Liver (tissue), 9 donors: ENCODE results near the gene ITGB3. TPM values are rescaled to one million over a fixed set of nuclear protein-coding genes. Genes with fewer than 3 reads are reported as not detected.

Source experiments
- DNase-seq: peaks from one replicate; pipeline ENCODE4 v3.0.0-alpha.2; 2017; ENCODE audit warnings: low spot score
- H3K27ac ChIP-seq, 2 donors: one replicate each; pipeline ENCODE4 v1.7.0; 2013; ENCODE audit warnings: inconsistent platforms in 2 of 2, low read length in 2 of 2, control low read depth in 1 of 2, low read depth in 1 of 2, mild to moderate bottlenecking in 1 of 2
- H3K27me3 ChIP-seq, 4 donors: one replicate each; pipeline versions ENCODE4 v1.6.1 to v1.7.0; 2013; ENCODE audit warnings: low read length in 3 of 4, inconsistent platforms in 1 of 4, mild to moderate bottlenecking in 1 of 4, moderate library complexity in 1 of 4; ENCODE audit not compliant: control insufficient read depth in 4 of 4, insufficient read depth in 4 of 4
- H3K36me3 ChIP-seq, 4 donors: one replicate each; pipeline versions ENCODE4 v1.6.1 to v1.7.0; 2013; ENCODE audit warnings: low read length in 3 of 4, mild to moderate bottlenecking in 3 of 4, low read depth in 1 of 4, moderate library complexity in 1 of 4; ENCODE audit not compliant: control insufficient read depth in 4 of 4, insufficient read depth in 3 of 4
- H3K4me1 ChIP-seq, 4 donors: one replicate each; pipeline versions ENCODE4 v1.6.1 to v1.7.0; 2013; ENCODE audit warnings: low read length in 3 of 4, mild to moderate bottlenecking in 3 of 4, moderate library complexity in 1 of 4; ENCODE audit not compliant: control insufficient read depth in 4 of 4, insufficient read depth in 4 of 4
- H3K4me3 ChIP-seq, 3 donors: one replicate each; pipeline versions ENCODE4 v1.6.1 to v1.7.0; 2013; ENCODE audit warnings: low read length in 3 of 3, control low read depth in 1 of 3, low read depth in 1 of 3, mild to moderate bottlenecking in 1 of 3
- H3K9ac ChIP-seq, 2 donors: one replicate each; pipeline ENCODE4 v1.7.0; 2013; ENCODE audit warnings: low read length in 2 of 2, mild to moderate bottlenecking in 2 of 2, moderate library complexity in 2 of 2, control low read depth in 1 of 2, low read depth in 1 of 2
- H3K9me3 ChIP-seq, 4 donors: one replicate each; pipeline versions ENCODE4 v1.6.1 to v1.7.0; 2013; ENCODE audit warnings: low read length in 3 of 4; ENCODE audit not compliant: control insufficient read depth in 4 of 4
- CTCF ChIP-seq: fragments of 150-350 bp; IDR thresholded peaks from 2 replicates; pipeline ENCODE4 v1.5.1; 2017; ENCODE audit warnings: improper control_type of control experiment, low read depth, low read length; ENCODE audit not compliant: missing input control
- FOXA1 ChIP-seq: IDR thresholded peaks from 2 replicates; pipeline ENCODE4 v1.6.1; 2016; ENCODE audit warnings: antibody characterized with exemption
- FOXA2 ChIP-seq: IDR thresholded peaks from 2 replicates; pipeline ENCODE4 v1.6.1; 2016; ENCODE audit warnings: antibody characterized with exemption
- GABPA ChIP-seq, 2 donors: IDR thresholded peaks in 1 of 2; conservative IDR thresholded peaks in 1 of 2; 2 replicates each; pipeline ENCODE4 v1.6.1; 2016; ENCODE audit warnings: antibody characterized with exemption in 2 of 2, mild to moderate bottlenecking in 1 of 2, moderate library complexity in 1 of 2
- HNF4G ChIP-seq: IDR thresholded peaks from 2 replicates; pipeline ENCODE4 v1.6.1; 2016; ENCODE audit warnings: antibody characterized with exemption
- JUND ChIP-seq, 2 donors: IDR thresholded peaks; 2 replicates each; pipeline ENCODE4 v1.6.1; 2016; ENCODE audit warnings: antibody characterized with exemption in 2 of 2
- MAX ChIP-seq: IDR thresholded peaks from 2 replicates; pipeline ENCODE4 v1.6.1; 2016; ENCODE audit warnings: antibody characterized with exemption
- NR2F2 ChIP-seq: IDR thresholded peaks from 2 replicates; pipeline ENCODE4 v1.6.1; 2016; ENCODE audit warnings: antibody characterized with exemption
- RAD21 ChIP-seq, 2 donors: IDR thresholded peaks; 2 replicates each; pipeline ENCODE4 v1.6.1; 2016; ENCODE audit warnings: antibody characterized with exemption in 2 of 2, mild to moderate bottlenecking in 2 of 2
- REST ChIP-seq: IDR thresholded peaks from 2 replicates; pipeline ENCODE4 v1.6.1; 2016; ENCODE audit warnings: antibody characterized with exemption, mild to moderate bottlenecking
- RXRA ChIP-seq, 2 donors: IDR thresholded peaks; 2 replicates each; pipeline ENCODE4 v1.6.1; 2017 to 2018; ENCODE audit warnings: antibody characterized with exemption in 2 of 2, mild to moderate bottlenecking in 1 of 2
- SP1 ChIP-seq: IDR thresholded peaks from 2 replicates; pipeline ENCODE4 v1.6.1; 2018; ENCODE audit warnings: antibody characterized with exemption, mild to moderate bottlenecking
- TAF1 ChIP-seq: conservative IDR thresholded peaks from 2 replicates; pipeline ENCODE4 v1.6.1; 2016; ENCODE audit warnings: antibody characterized with exemption, mild to moderate bottlenecking
- YY1 ChIP-seq: IDR thresholded peaks from 2 replicates; pipeline ENCODE4 v1.6.1; 2016; ENCODE audit warnings: antibody characterized with exemption, mild to moderate bottlenecking
- WGBS: extraction: QIAGEN DNeasy Blood & Tissue Kit; methylation state at CpG from one replicate; pipeline ENCODE4 v1.1.7; 2013; 5-methylcytosine and 5-hydroxymethylcytosine counted together
- polyA plus RNA-seq, 2 donors: library from polyadenylated mRNA; stranded (reverse) in 1 of 2; unstranded in 1 of 2; fragments of 200-250 nt in 1 of 2; fragments of >200 nt in 1 of 2; fragmentation: Nextera tagmentation in 1 of 2; extraction: Ambion mirVana in 1 of 2; gene quantifications; one replicate each; pipeline versions ENCODE4 v1.2.1 to v1.2.3, GENCODE V29; 2013 to 2015
- total RNA-seq, 2 donors: library from RNA; depleted of rRNA; stranded (reverse); fragments of >200 nt; gene quantifications; one replicate each; pipeline ENCODE4 v1.2.3, GENCODE V29; 2014
- TF ChIP-seq, protein P1 (sequence below): IDR thresholded peaks from 2 replicates; pipeline ENCODE4 v1.6.1; 2016; ENCODE audit warnings: antibody characterized with exemption
- donor health status: healthy.
- donor health status: healthy.
- donor health status: healthy.
- donor health status: healthy.
- donor health status: healthy.

Gene ITGB3
- total and polyA plus RNA-seq, 4 donors, result 0.47 to 33.4 (median 3.8) TPM

DNA sequence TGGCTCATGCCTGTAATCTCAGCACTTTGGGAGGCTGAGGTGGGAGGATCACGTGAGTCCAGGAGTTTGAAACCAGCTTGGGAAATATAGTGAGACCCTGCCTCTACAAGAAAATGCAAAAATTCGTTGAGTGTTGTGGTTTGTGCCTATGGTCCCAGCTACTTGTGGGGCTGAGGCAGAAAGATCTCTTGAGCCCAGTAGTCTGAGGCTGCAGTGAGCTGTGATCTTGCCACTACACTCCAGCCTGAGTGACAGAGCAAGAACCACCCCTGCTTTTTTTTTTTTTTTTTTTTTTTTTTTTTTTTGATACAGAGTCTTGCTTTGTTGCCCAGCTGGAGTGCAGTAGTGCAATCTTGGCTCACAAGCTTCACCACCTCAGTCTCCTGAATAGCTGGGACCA lies 34.0 kb downstream of the ITGB3 start:
- Histone ChIP-seq H3K27ac (no peak overlapping the region), H3K4me1 (peaks cover 4 to 32% (median 20%) of the 10 kb centered on the region in 4 donors), H3K27me3 (no peaks in the 10 kb centered on the region), H3K9ac (no peak overlapping the region), H3K36me3 (no peaks in the 10 kb centered on the region), H3K9me3 (no peaks in the 10 kb centered on the region), H3K4me3 (no peak overlapping the region)
- WGBS, result 88% methylated on average over 2 of the region's 2 CpGs
- TF ChIP-seq RAD21 (IDR thresholded peaks at IDR 0.05) (no peak), YY1 (no peak), MAX (no peak), JUND (IDR thresholded peaks at IDR 0.05) (no peak), REST (no peak), SP1 (no peak), CTCF (no peak), NR2F2 (no peak), RXRA (IDR thresholded peaks at IDR 0.05) (no peak), HNF4G (no peak), GABPA (IDR thresholded peaks at IDR 0.05 in 1 of 2, conservative IDR thresholded peaks at IDR 0.05 in 1 of 2) (no peak), FOXA1 (no peak)
- TF ChIP-seq, protein P1, sequence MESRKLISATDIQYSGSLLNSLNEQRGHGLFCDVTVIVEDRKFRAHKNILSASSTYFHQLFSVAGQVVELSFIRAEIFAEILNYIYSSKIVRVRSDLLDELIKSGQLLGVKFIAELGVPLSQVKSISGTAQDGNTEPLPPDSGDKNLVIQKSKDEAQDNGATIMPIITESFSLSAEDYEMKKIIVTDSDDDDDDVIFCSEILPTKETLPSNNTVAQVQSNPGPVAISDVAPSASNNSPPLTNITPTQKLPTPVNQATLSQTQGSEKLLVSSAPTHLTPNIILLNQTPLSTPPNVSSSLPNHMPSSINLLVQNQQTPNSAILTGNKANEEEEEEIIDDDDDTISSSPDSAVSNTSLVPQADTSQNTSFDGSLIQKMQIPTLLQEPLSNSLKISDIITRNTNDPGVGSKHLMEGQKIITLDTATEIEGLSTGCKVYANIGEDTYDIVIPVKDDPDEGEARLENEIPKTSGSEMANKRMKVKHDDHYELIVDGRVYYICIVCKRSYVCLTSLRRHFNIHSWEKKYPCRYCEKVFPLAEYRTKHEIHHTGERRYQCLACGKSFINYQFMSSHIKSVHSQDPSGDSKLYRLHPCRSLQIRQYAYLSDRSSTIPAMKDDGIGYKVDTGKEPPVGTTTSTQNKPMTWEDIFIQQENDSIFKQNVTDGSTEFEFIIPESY, result no peak
- no peak for DNase-seq

GRCh38 chr17:47288531-47289116 lies 35.0 kb downstream of the ITGB3 start:
- Histone ChIP-seq H3K4me1 (peaks cover 4 to 32% (median 20%) of the 10 kb centered on the region in 4 donors), H3K36me3 (no peaks in the 10 kb centered on the region)

More at GRCh38 chr17:47288531-47289116, 35.0 kb downstream of the ITGB3 start:
- TF ChIP-seq CTCF (no peak), NR2F2 (no peak), GABPA (IDR thresholded peaks at IDR 0.05 in 1 of 2, conservative IDR thresholded peaks at IDR 0.05 in 1 of 2) (no peak), REST (no peak), JUND (IDR thresholded peaks at IDR 0.05) (no peak), FOXA2 (no peak), RAD21 (IDR thresholded peaks at IDR 0.05) (no peak), FOXA1 (no peak), TAF1 (no peak)
- H3K4me3 ChIP-seq, result no peak overlapping the region
- WGBS, result 89% methylated on average over 6 of the region's 6 CpGs
- no peaks in the 10 kb centered on the region for H3K27me3 ChIP-seq
- H3K9me3 ChIP-seq, result no peaks in the 10 kb centered on the region
- no peak overlapping the region for H3K9ac ChIP-seq
- no peak overlapping the region for H3K27ac ChIP-seq
- DNase-seq, result peak; percentile 70
